HEK293 (cell line): ENCODE measurements around the gene MVK.

Experiments used
- CTCF ChIP-seq: fragments of 450-650 bp; formaldehyde crosslinking; IDR thresholded peaks from 2 replicates; pipeline ENCODE4 v1.5.1; 2016; ENCODE audit warnings: missing biosample characterization, missing genetic modification characterization
- HOXA7 ChIP-seq: sonication (generic); formaldehyde crosslinking; IDR thresholded peaks from 2 replicates; pipeline ENCODE4 v1.8.1; 2022; ENCODE audit warnings: missing genetic modification reagents, borderline replicate concordance
- HOXC10 ChIP-seq: sonication (generic); formaldehyde crosslinking; IDR thresholded peaks from 2 replicates; pipeline ENCODE4 v1.8.1; 2023; ENCODE audit warnings: mild to moderate bottlenecking, missing genetic modification reagents
- REST ChIP-seq: fragments of 450-650 bp; formaldehyde crosslinking; IDR thresholded peaks from 2 replicates; pipeline ENCODE4 v1.5.1; 2016; ENCODE audit warnings: missing biosample characterization, missing genetic modification characterization
- ZBTB26 ChIP-seq: fragments of 450-650 bp; formaldehyde crosslinking; optimal IDR thresholded peaks from 2 replicates; pipeline ENCODE3; 2016; ENCODE audit warnings: missing biosample characterization, mild to moderate bottlenecking, missing genetic modification characterization
- ZBTB48 ChIP-seq: fragments of 450-650 bp; formaldehyde crosslinking; IDR thresholded peaks from 2 replicates; pipeline ENCODE4 v1.5.1; 2016; ENCODE audit warnings: missing biosample characterization, missing genetic modification characterization
- ZFHX2 ChIP-seq: fragments of 450-650 bp; formaldehyde crosslinking; conservative IDR thresholded peaks from 2 replicates; pipeline ENCODE4 v1.5.1; 2016; ENCODE audit warnings: missing biosample characterization, missing genetic modification characterization
- ZNF112 ChIP-seq: fragments of 450-650 bp; formaldehyde crosslinking; IDR thresholded peaks from 2 replicates; pipeline ENCODE4 v1.5.0; 2017; ENCODE audit warnings: missing biosample characterization, missing genetic modification characterization
- ZNF138 ChIP-seq: fragments of 450-650 bp; formaldehyde crosslinking; IDR thresholded peaks from 2 replicates; pipeline ENCODE4 v1.5.1; 2016; ENCODE audit warnings: missing biosample characterization, missing genetic modification characterization, borderline replicate concordance
- ZNF140 ChIP-seq: fragments of 450-650 bp; formaldehyde crosslinking; IDR thresholded peaks from 2 replicates; pipeline ENCODE4 v1.5.1; 2016; ENCODE audit warnings: missing biosample characterization, missing genetic modification characterization
- ZNF202 ChIP-seq: fragments of 450-650 bp; formaldehyde crosslinking; IDR thresholded peaks from 2 replicates; pipeline ENCODE4 v1.5.1; 2016; ENCODE audit warnings: missing biosample characterization, missing genetic modification characterization, borderline replicate concordance

- no peak for TF ChIP-seq CTCF
- no peak for TF ChIP-seq ZNF140
- no peak for TF ChIP-seq REST (tag by site-specific recombination)
- TF ChIP-seq HOXA7 (CRISPR knock-in tag) = no peak
- no peak for TF ChIP-seq ZBTB48 (tag by site-specific recombination)
- no peak for TF ChIP-seq ZFHX2 (tag by site-specific recombination)
- no peak for TF ChIP-seq ZBTB26
- no peak for TF ChIP-seq ZNF202 (tag by site-specific recombination)
- no peak for TF ChIP-seq ZNF138
- TF ChIP-seq ZNF112 (tag by site-specific recombination) = no peak
- no peak for TF ChIP-seq HOXC10 (CRISPR knock-in tag)
These were observed 4.8 kb downstream of the MVK start for GRCh38 chr12:109578330-109578927.
